GM21390 (cell line): ENCODE measurements around the gene FMNL3.

ENCODE experiments used
- ATAC-seq: cut with Tn5 transposase; IDR thresholded peaks from one replicate; pipeline ENCODE4 v1.9.1; 2021; ENCODE audit not compliant: unreplicated experiment

FMNL3 gene

DNA sequence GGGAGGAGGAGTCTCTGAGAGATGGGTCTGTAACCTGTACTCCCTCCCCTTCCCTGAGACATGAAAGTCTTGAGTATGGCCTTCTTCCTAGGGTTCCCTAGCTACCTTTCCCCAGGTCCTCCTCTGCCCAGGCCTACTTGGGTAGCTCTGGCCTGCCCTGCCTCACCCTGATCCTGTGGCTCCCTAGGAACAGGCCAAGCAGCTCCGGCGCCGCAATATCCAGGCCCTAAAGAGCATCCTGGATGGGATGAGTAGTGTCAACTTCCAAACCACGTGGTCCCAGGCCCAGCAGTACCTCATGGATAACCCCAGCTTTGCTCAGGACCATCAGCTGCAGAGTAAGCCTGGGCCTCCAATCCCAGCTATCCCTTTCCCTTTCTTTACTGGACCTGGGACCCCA lies 71.5 kb downstream of the FMNL3 start:
- no peak for ATAC-seq

DNA sequence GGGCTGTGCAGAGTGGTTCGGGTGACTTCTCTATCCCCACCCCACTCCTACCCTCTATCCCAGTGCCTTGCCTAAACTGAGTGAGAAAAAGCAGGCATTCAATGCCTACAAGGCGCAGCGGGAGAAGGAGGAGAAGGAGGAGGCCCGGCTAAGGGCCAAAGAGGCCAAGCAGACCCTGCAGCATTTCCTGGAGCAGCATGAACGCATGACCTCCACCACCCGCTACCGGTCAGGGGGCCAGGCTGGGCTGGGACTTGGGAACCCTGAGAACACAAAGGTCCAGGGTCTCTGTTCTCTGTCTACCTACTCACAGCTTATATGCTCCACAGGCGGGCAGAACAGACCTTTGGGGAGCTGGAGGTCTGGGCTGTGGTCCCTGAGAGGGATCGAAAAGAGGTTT lies 72.2 kb downstream of the FMNL3 start:
- no peak for ATAC-seq

DNA sequence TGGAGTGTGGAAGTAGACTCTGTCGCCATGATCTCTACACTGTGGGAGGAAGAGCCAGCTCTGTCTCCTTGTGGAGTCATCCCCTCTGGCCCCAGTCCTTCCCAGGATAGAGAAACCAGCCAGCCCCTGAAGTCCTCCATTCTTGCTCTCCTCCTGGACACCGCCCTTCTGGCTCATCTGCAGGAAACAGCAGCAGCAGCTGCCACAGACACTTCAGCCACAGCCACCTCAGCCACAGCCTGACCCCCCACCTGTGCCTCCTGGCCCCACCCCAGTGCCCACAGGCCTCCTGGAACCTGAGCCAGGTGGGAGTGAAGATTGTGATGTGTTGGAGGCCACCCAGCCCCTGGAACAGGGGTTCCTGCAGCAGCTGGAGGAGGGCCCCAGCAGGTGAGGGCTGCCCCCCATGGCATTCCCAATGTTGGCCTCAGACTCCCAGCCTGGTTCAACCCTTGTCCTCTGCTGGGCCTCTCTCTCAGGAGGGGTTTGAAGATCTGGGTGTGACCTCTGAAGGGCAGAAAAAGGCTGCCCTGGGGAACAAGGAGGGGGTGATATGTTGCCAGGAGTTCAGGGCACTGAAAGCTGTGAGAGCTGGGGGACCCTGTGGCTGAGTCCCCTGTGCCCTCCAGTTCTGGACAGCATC lies 73.4 kb downstream of the FMNL3 start:
- ATAC-seq: no peak

DNA sequence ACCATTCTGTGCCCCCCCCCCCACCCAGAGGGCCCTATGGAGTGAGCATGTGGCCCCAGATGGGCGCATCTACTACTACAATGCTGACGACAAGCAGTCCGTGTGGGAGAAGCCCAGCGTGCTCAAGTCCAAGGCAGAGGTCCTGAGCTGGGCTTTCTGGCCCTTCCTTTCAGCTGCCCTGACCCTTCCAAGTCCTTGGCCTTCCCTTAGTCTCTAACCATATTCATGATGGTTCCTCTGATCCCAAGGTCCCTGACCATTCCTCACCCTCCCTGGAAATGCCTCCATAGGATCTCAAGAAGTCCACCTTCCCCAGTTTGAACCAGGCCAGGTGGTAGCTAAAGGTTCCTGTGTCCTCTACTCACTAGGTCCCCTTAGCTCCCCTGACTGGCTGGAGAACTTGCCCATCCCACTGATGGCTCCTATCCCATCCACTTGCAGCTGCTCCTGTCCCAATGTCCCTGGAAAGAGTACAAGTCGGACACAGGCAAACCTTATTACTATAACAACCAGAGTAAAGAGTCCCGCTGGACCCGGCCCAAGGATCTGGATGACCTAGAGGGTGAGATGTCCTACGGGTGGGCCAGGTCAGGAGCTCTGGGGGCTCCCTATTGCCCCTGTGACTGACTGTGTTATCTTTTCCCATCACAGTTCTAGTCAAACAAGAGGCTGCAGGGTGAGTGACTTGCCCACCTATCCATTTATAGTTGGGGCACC lies 74.1 kb downstream of the FMNL3 start:
- ATAC-seq: no peak

DNA sequence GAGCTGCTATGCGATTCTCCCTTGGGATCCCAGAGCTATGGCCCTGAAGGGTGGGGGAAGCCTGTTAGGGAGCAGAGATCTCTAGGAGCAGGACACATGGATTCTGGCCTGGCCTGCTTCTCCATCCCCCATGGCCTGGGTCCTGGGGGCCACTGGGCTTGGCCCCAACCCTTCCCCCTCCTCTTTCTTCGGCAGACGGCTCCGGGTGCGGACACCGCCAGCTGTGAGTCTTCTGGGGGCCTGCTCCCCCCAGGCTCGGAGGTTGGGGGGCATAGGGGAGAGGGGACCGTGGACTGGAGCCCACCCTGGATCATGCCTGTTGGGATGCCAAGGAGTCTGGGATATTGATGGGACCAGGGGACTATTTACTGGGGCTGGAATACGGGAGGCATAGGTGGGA lies 74.8 kb downstream of the FMNL3 start:
- no peak for ATAC-seq

DNA sequence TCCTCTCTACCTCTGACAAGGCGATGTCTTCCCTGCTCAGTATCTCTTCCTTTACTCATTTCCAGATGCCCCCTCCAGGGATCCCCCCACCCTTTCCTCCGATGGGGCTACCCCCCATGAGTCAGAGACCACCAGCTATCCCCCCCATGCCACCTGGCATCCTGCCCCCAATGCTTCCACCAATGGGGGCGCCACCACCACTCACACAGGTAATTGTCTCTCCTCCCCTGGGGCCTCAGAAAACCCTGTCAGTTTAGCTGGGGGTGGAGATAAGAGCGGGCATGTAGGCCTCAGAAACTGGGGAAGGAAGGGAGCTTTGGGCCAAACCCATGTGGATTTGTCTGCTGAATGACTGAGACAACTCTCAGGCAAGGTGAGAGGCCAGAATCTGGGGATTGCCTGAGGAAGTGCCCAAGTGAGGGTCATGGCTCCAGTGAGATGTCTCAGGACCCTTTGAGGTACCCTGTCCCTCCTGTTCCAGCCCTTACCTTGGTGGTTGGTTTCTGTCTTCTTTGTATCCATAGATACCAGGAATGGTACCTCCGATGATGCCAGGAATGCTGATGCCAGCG lies 75.8 kb downstream of the FMNL3 start:
- ATAC-seq: no peak

DNA sequence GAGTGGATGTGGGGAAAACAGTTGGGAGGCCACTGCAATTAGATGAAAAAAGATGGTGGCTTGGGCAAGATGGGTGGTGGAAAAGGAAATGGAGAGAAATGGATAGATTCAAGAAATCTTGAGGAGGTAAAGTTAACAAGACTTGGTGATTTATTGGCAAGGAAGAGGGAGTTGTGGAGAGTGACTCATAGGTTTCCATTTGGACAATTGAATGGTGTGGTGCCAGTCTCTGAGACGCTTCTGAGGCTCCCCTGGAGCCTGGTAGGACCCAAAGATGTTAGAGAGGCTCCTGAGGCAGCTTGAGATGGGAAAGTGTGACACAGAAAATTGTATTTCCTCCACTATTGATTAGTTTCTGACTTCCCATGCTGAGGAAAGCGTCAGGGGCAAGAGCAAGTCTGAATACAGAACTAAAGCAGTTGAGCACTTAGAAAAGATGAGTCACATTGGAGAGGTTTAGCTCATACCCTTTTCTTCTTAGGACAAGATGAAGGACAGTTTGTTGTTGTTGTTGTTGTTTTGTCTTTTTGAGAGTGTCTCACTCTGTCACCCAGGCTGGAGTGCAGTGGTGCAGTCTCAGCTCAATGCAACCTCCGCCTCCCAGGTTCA lies 79.3 kb downstream of the FMNL3 start:
- no peak for ATAC-seq

DNA sequence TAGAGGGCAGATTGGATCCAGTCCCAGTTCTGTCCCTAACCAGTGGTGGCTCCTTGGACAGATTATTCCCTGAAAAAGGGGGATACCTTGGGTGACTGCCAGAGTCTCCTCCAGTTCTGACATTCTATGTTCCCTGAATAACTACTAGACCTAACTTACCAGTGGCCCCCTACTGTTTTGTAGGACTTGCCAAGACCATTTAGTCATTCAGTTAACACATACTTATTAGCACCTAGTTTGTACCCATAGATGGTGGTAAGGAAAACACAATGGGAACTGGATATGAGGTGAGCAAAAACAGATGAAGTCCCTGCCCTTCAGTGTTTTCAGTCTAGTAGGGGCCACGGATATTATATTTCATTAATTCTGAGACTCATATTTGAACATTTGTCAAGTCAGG lies 80.4 kb downstream of the FMNL3 start:
- ATAC-seq: no peak

DNA sequence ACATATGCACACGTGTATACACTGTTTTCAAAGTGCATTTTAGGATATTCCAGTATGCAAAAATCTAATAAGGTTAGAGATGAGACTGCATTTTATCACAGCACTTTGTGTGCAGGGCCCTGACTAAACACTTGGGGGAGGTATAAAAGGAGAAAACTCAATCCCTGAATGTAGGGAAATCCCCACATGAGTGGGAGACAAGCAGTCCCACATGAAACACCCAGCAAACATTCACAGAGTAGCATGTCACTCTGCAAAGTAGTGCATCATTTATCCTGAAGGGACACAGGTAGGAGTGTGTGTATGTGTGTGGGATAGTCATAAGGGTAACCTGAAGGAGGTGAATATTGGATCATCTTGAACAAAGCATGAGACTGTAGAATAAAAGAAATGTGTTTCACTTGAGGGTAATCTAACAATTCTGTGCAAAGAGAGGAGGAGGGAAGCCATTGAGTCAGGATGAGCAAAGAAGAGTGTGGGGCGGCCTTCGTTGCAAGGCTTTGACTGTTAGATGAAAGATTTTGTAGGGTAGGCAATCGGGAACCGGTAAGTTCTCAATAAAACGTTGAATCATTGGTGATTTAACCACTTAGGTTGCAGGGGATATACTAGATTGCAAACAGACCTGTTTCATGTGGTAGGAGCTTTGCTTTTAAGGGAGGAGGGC lies 80.9 kb downstream of the FMNL3 start:
- no peak for ATAC-seq

DNA sequence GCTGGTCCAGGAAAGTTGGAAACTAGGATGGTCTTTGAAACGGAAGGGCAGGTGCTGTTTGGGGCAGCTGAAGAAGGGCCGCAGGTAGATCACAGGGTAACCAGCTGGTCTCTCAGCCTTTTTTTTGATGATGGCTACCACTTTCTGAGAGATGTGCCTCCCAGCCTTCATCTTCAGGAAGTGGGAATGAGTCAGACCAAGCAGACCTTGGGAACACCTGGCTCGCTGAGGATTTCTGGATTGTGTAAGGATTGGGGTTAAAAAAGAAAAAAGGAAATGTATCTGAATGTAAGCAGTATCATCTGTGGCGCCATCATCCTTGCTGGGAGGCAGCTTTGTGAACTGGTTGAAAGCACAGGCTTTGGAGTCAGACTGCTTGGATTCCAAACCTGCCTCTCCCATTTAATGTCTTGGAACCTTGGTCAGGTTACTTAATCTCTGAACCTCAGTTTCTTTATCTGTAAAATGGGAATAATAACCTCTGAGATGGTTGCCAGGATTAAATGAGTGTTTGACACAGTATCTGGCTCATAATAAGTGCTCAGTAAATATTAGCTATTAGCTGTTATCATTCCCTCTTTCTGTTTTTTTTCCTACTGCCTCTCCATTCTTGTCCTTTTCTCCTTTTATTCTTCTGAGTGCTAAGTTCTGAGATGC lies 82.2 kb downstream of the FMNL3 start:
- no peak for ATAC-seq

DNA sequence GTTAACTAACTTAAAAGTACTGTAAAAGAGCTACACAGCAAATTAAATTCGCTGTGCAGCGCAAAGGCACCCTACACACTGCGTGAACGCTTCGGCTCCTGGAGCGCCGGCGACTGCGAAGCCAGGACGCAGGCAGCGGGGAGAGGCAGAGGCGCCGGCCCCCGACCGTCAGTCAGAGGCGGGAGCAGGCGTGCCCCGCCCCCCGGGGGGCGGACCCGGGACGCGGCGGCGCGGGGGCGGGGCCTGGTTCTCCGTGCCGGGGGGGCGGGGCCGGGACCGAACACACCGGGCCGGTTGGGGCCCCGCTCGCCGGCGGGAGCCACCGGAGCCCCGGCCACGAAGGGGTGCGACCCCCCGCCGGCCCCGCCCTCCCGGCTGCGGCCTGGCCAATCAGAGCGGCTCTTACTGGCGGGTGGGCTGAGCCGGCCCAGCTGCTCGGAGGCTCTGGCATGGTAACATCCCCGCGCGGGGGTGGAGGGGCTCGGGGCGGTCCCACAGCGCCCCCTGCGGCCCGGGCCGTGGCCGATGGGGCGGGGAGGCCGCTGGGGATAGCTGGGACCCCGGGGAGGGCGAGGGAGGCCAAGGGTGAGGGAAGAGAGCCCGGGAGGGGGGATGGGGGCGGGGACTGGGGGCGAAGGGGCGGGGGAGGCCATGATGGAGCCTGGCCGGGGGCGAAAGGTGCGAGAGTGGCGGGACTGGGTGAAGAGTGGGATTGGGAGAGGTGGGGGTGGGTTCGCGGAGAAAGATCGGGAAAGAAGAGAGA lies 83.9 kb downstream of the FMNL3 start, which contains the start of gene PRPF40B:
Gene PRPF40B (plus strand): TSS at position 420 of the 763 bp plus-strand sequence. CDS start 30 bp downstream, at position 450.
- ATAC-seq: peak; percentile 74

DNA sequence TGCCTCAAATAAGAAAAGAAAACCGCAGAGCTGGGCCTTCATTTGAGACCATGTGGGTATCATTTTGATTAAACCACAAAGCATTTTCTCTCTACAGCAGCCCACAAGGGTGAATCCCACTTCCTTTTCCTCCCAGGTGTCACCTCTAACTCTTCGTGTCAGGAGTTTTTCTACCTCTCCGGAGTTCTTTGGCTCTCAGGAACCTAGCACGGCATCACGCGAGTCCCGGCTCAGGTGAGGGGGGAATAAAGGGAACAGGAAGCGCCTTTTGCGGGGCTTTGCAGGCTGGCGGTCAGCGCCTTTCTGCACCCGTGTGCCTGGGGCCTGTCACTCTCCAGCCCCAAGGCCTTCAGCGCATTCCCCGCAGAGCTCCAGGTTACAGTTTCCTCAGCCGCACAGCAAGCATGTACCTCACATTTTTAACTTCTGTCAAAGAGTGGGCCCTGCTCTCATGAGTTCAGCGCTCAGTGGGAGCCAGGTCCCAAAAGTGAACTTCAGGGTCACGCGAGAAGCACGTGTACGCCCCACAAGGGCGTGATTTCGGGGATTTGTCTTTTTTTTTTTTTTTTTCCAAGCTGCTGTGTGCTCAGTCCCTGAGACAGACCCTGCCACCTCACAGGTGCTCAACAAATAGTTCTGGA lies 84.6 kb downstream of the FMNL3 start:
- ATAC-seq: no peak

DNA sequence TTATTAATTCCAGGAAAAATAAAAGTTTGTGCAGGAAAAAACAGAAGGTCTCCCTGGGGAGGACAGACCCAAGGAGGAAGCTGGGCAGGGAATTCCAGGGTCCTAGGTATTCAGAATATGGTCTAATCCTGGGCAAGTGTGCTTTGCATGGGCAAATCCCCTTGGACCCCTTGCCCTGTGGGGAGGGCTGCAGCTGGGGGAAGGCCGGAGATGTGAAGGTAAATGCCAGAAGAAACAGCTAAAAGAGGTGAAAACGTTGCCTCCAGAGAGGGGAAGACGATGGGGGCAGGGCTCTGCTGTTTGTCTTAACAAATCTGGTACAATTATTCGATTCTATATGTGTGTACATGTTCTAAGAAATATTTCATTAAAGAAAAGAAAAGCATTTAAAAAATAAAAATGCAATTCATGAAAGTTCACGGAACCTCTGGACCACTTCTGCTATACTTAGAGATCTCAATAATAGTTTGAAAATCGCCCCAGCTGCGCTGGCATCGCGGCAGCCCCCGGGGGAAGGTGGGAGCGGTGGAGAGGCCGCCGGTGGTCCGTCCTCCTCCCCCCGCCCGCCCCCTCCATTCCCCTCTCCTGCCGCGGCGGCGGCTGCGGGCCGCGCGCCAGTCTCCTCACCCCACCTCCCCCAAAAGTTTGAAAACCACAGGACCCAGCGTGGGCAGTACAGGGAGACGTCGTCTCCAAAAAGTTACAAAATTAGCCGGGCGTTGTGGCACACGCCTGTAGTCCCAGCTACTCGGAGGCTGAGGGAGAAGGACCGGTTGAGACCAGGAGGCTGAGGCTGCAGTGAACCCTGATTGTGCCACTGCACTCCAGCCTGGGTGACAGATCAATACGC lies 85.3 kb downstream of the FMNL3 start:
- no peak for ATAC-seq

DNA sequence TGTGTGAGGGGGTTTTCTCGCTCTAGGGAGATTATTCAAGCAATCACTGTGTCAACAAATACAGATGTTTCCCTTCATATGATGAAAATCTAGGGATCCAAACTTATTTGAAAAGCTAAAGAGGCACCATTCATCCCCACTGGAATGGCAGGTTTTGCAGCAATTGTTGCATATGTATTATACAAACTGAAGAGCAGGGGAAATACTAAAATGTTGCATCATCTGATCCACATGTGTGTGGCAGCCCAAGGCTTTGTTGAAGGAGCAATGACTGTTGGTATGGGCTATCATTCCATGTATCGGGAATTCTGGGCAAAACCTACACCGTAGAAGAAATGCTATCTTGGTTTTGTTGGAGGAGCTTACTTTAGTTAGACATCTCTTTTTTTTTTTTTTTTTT lies 87.9 kb downstream of the FMNL3 start:
- no peak for ATAC-seq

DNA sequence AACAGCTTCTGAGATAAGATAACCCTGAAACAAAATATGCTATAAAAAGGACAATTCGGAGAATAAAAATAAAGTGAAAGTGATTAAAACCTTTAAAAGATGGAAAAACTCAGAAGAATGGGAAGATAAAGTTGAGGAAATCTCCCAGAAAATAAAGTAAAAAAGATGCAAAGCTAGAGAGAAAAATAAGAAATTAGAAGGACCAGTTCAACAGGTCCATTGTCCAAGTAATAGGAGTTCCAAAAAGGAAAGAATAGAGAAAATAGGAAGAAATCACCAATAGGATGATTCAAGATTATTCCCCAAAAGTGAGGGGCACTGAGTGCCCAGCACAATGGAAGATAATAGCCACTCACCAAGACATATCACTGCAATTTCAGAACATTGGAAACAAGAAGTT lies 88.6 kb downstream of the FMNL3 start:
- no peak for ATAC-seq

DNA sequence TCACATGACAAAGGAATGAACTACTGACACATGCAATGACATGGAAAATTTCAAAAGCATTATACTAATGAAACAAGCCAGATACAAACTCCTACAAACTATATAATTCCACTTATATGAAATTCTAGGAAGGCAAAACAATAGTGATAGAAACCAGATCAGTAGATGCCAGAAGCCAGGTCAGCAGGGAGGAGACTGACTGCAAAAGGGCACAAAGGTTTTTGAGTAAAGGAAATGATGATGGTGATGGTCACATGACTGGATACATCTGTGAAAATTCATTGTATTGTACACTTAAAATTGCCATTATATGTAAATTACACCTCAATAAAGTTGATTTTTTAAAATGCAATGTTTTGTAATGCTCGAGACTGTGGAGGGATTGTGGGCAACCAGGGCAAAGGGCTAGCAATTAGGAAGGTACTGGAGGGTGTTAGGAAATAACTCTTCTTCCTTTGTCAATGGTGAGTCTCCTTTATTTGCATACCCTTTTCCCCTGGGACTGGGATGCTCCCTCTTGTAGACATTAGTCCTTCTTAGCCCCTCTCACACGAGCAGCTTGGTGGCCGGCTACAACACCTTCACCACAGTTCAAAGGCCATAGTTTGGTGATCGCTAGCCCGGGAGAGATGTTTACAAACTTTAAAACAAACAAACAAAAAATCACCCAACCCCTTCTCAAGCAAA lies 90.5 kb downstream of the FMNL3 start:
- no peak for ATAC-seq

DNA sequence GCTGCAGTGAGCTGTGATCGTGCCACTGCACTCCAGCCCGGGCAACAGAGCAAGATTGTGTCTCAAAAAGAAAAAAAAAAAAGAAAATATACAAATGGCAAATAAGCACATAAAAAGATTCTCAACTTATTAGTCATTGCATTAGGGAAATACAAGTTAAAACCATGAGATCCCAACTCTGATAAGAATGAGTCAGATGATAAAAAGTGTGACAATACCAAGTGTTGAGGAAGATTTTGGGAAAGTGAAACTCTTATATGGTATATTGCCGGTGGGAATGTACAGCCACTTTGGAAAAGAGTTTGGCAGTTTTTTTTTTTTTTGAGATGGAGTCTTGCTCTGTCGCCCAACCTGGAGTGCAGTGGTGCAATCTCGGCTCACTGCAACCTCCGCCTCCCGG lies 91.5 kb downstream of the FMNL3 start:
- no peak for ATAC-seq

DNA sequence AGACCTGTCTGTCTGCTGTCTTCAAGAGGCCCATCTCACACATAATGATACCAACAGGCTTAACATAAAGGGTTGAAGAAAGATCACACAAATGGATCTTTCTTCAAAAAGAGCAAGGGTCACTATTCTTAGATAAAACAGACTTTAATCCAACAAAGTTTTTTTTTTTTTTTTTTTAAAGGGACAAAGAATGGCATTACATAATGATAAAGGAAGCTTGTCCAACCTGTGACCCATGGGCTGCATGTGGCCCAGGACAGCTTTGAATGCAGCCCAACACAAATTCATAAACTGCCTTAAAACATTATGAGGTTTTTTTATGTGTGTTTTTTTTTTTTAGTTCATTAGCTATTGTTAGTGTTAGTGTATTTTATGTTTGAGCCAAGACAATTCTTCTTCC lies 95.0 kb downstream of the FMNL3 start:
- ATAC-seq: no peak
